SK-N-SH (cell line): ENCODE data around the gene KSR2. TPM values are rescaled to one million over a fixed set of nuclear protein-coding genes. Genes with fewer than 3 reads are reported as not detected.

Experiments
- CTCF ChIA-PET: fragments of 300-600, 350-600 bp; formaldehyde crosslinking; extraction: SDS; loops from one replicate; lab custom pipeline; 2021; lab: Yijun Ruan, JAX
- POLR2A ChIA-PET: fragments of 350-600 bp; sonication (Branson Sonifier 250); formaldehyde crosslinking; extraction: SDS; loops from one replicate; lab custom pipeline; 2020; ENCODE audit warnings: antibody characterized with exemption, inconsistent platforms; lab: Yijun Ruan, JAX
- DNase-seq: peaks from one replicate; pipeline ENCODE4 v3.0.0; 2012
- H2AFZ ChIP-seq: fragments of 200-600 bp; sonication (generic); 2 replicates; pipeline ENCODE4 v1.8.1; 2016; ENCODE audit warnings: antibody characterized with exemption, mild to moderate bottlenecking, low read depth
- H3F3A ChIP-seq: fragments of 200-600 bp; sonication (generic); replicated peaks from 2 replicates; pipeline ENCODE3; 2016; ENCODE audit warnings: antibody characterized with exemption, mild to moderate bottlenecking; ENCODE audit not compliant: insufficient read depth
- H3K27ac ChIP-seq, 2 experiments: fragments of 200-500 bp in 1 of 2; fragments of 200-600 bp in 1 of 2; sonication (Bioruptor generic) in 1 of 2; sonication (generic), shearing (Covaris generic) in 1 of 2; 2 replicates each; pipeline versions ENCODE4 v1.5.1 to v1.6.1; 2014 to 2016; ENCODE audit warnings: low read depth in 2 of 2, inconsistent platforms in 1 of 2, low read length in 1 of 2, mild to moderate bottlenecking in 1 of 2, mixed read lengths in 1 of 2
- H3K27me3 ChIP-seq: fragments of 200-600 bp; sonication (generic), shearing (Covaris generic); 2 replicates; pipeline ENCODE4 v1.6.1; 2016; ENCODE audit warnings: mixed run types; ENCODE audit not compliant: insufficient read depth
- H3K36me3 ChIP-seq, 2 experiments: fragments of 200-500 bp in 1 of 2; fragments of 200-600 bp in 1 of 2; sonication (Bioruptor generic) in 1 of 2; sonication (generic) in 1 of 2; replicated peaks in 1 of 2; 2 replicates each; pipeline versions ENCODE3 to v1.5.1; 2014 to 2016; ENCODE audit warnings: low read length in 1 of 2, mild to moderate bottlenecking in 1 of 2; ENCODE audit not compliant: insufficient read depth in 2 of 2, control insufficient read depth in 1 of 2
- H3K4me1 ChIP-seq, 2 experiments: fragments of 200-500 bp in 1 of 2; fragments of 200-600 bp in 1 of 2; sonication (Bioruptor generic) in 1 of 2; sonication (generic), shearing (Covaris generic) in 1 of 2; 2 replicates each; pipeline versions ENCODE4 v1.5.1 to v1.6.1; 2014 to 2016; ENCODE audit warnings: low read depth in 1 of 2, low read length in 1 of 2, mixed run types in 1 of 2; ENCODE audit not compliant: insufficient read depth in 2 of 2, control insufficient read depth in 1 of 2
- H3K4me2 ChIP-seq: fragments of 200-600 bp; sonication (generic), shearing (Covaris generic); 2 replicates; pipeline ENCODE4 v1.6.1; 2017; ENCODE audit warnings: mixed run types
- H3K4me3 ChIP-seq, 2 experiments: fragments of 200-500 bp in 1 of 2; fragments of 200-600 bp in 1 of 2; sonication (Bioruptor generic) in 1 of 2; sonication (generic), shearing (Covaris generic) in 1 of 2; 2 replicates each; pipeline versions ENCODE4 v1.5.1 to v1.8.1; 2014 to 2016; ENCODE audit warnings: low read depth in 2 of 2, inconsistent platforms in 1 of 2, low read length in 1 of 2, mild to moderate bottlenecking in 1 of 2, mixed read lengths in 1 of 2, moderate library complexity in 1 of 2
- H3K79me2 ChIP-seq: fragments of 200-600 bp; sonication (generic); 2 replicates; pipeline ENCODE4 v1.8.1; 2017; ENCODE audit warnings: mild to moderate bottlenecking; ENCODE audit not compliant: insufficient read depth
- H3K9ac ChIP-seq: fragments of 200-600 bp; sonication (generic); 2 replicates; pipeline ENCODE4 v1.6.1; 2017; ENCODE audit warnings: mixed run types
- H3K9me2 ChIP-seq: fragments of 200-600 bp; sonication (generic); 2 replicates; pipeline ENCODE4 v1.6.1; 2017; ENCODE audit warnings: mixed run types
- H3K9me3 ChIP-seq: fragments of 200-600 bp; sonication (generic); 2 replicates; pipeline ENCODE4 v1.6.1; 2017; ENCODE audit warnings: mixed run types, mild to moderate bottlenecking, moderate library complexity
- H4K20me1 ChIP-seq: fragments of 200-600 bp; sonication (generic); 2 replicates; pipeline ENCODE4 v1.6.1; 2017; ENCODE audit warnings: mild to moderate bottlenecking, mixed run types; ENCODE audit not compliant: insufficient read depth
- ELF1 ChIP-seq: IDR thresholded peaks from 2 replicates; pipeline ENCODE4 v1.4.0; 2012
- EZH2phosphoT487 ChIP-seq: fragments of 200-600 bp; sonication (generic); IDR thresholded peaks from 2 replicates; pipeline ENCODE4 v1.6.1; 2017; ENCODE audit warnings: low read depth, mixed run types, mild to moderate bottlenecking, antibody characterized with exemption, moderate library complexity, borderline replicate concordance
- FOXJ3 ChIP-seq: sonication (generic); formaldehyde crosslinking; IDR thresholded peaks from 2 replicates; pipeline ENCODE4 v1.5.1; 2020; ENCODE audit warnings: mild to moderate bottlenecking, missing genetic modification reagents
- MEF2A ChIP-seq: IDR thresholded peaks from 2 replicates; pipeline ENCODE4 v1.4.0; 2012; ENCODE audit warnings: low read depth, borderline replicate concordance
- MXI1 ChIP-seq: IDR thresholded peaks from 2 replicates; pipeline ENCODE4 v1.6.1; 2012; ENCODE audit warnings: mild to moderate bottlenecking, low read depth, low read length, improper control_type of control experiment
- NFIC ChIP-seq: IDR thresholded peaks from 2 replicates; pipeline ENCODE4 v1.4.0; 2012; ENCODE audit warnings: borderline replicate concordance
- POLR2AphosphoS5 ChIP-seq: IDR thresholded peaks from 2 replicates; pipeline ENCODE4 v1.6.1; 2012; ENCODE audit warnings: low read depth, low read length
- SMC3 ChIP-seq: IDR thresholded peaks from 2 replicates; pipeline ENCODE4 v1.6.1; 2012; ENCODE audit warnings: low read depth, low read length, improper control_type of control experiment
- TEAD4 ChIP-seq: IDR thresholded peaks from 2 replicates; pipeline ENCODE4 v1.4.0; 2012; ENCODE audit warnings: mild to moderate bottlenecking, borderline replicate concordance; ENCODE audit not compliant: insufficient read depth
- YY1 ChIP-seq: IDR thresholded peaks from 2 replicates; pipeline ENCODE4 v1.4.0; 2012; ENCODE audit warnings: low read depth, mild to moderate bottlenecking
- WGBS: methylation state at CpG from one replicate; pipeline ENCODE4 v1.1.6; 2017; ENCODE audit warnings: low lambda C conversion rate; 5-methylcytosine and 5-hydroxymethylcytosine counted together
- polyA plus RNA-seq, 3 experiments: library from polyadenylated mRNA; depleted of rRNA; stranded (reverse); fragments of >200 nt; gene quantifications; 2 replicates each; pipeline ENCODE4 v1.2.3, GENCODE V29; 2012
- TF ChIP-seq, protein P1 (sequence below): fragments of 150-350 bp; IDR thresholded peaks from 2 replicates; pipeline ENCODE4 v1.6.1; 2016; ENCODE audit warnings: mild to moderate bottlenecking, low read depth, low read length
- TF ChIP-seq, protein P2 (sequence below): IDR thresholded peaks from 2 replicates; pipeline ENCODE4 v1.4.0; 2012; ENCODE audit warnings: low read depth, borderline replicate concordance
- TF ChIP-seq, protein P3 (sequence below): IDR thresholded peaks from 2 replicates; pipeline ENCODE4 v1.4.0; 2012; ENCODE audit warnings: low read depth
- TF ChIP-seq, protein P4 (sequence below): fragments of 150-350 bp; IDR thresholded peaks from 2 replicates; pipeline ENCODE4 v1.6.1; 2017; ENCODE audit warnings: antibody characterized with exemption, low read length, low read depth, borderline replicate concordance
- TF ChIP-seq, protein P5 (sequence below): IDR thresholded peaks from 2 replicates; pipeline ENCODE4 v1.4.0; 2012; ENCODE audit warnings: low read depth, borderline replicate concordance

KSR2 gene
- polyA plus RNA-seq, 1 of the 3 experiments (the other 2 are of a cell fraction): 0.12 TPM

DNA sequence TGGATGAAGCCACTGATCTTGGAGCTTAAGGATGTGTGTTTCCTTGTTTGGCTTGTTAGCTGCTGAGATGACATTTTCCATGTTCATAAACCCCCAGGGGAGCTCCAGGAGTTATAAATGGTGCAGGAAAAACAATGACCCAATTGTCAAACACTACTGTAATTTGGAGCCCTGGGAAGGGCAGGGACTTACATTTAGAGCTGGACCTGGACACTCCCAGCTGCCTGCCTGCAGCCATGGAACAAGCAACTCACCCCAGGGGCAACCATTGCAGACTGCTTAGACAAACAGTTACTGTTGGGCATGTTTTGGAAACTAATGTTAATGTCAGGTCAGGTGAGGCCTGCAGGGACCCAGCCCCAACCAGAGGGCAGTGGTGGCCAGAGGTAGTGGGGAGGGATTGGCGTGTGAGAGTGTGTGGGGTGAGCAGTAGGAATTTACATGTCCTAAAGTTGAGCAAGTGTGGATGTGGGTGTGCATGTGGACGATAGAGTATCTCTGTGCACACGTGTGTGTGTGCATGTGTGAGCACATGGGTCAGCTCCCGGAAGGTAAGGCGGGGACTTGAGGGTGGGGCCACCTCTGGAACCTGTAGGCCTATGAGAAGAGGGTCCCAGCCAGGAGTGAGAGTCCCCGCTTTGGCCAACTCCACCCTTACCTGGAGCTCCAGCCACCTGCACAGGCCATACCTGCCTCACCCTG, 521.0 kb downstream of the KSR2 start:
- WGBS: 51% methylated on average over 5 of the region's 6 CpGs

More for the DNA sequence above, 521.0 kb downstream of the KSR2 start:
- Histone ChIP-seq H3K4me3 (no peak overlapping the region), H4K20me1 (no peaks in the 10 kb centered on the region), H3K27ac (no peak overlapping the region), H3F3A (no peaks in the 10 kb centered on the region)
- ChIA-PET POLR2A (no interaction called here), CTCF (interaction anchor here (0.6 to 2.2 kb wide), 4 partner anchors 8 to 402 kb away, joined by 3 to 6 read pairs (median 4); no protein-coding TSS in a partner anchor)
- no peak for DNase-seq
- TF ChIP-seq, protein P1, sequence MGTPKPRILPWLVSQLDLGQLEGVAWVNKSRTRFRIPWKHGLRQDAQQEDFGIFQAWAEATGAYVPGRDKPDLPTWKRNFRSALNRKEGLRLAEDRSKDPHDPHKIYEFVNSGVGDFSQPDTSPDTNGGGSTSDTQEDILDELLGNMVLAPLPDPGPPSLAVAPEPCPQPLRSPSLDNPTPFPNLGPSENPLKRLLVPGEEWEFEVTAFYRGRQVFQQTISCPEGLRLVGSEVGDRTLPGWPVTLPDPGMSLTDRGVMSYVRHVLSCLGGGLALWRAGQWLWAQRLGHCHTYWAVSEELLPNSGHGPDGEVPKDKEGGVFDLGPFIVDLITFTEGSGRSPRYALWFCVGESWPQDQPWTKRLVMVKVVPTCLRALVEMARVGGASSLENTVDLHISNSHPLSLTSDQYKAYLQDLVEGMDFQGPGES: no peak
- TF ChIP-seq POLR2AphosphoS5 (no peak), YY1 (no peak), ELF1 (no peak), NFIC (no peak), MEF2A (no peak), EZH2phosphoT487 (no peak), SMC3 (no peak), TEAD4 (no peak), MXI1 (no peak), FOXJ3 (CRISPR knock-in tag) (no peak)
- TF ChIP-seq, protein P2, sequence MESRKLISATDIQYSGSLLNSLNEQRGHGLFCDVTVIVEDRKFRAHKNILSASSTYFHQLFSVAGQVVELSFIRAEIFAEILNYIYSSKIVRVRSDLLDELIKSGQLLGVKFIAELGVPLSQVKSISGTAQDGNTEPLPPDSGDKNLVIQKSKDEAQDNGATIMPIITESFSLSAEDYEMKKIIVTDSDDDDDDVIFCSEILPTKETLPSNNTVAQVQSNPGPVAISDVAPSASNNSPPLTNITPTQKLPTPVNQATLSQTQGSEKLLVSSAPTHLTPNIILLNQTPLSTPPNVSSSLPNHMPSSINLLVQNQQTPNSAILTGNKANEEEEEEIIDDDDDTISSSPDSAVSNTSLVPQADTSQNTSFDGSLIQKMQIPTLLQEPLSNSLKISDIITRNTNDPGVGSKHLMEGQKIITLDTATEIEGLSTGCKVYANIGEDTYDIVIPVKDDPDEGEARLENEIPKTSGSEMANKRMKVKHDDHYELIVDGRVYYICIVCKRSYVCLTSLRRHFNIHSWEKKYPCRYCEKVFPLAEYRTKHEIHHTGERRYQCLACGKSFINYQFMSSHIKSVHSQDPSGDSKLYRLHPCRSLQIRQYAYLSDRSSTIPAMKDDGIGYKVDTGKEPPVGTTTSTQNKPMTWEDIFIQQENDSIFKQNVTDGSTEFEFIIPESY: no peak
- TF ChIP-seq, protein P3, sequence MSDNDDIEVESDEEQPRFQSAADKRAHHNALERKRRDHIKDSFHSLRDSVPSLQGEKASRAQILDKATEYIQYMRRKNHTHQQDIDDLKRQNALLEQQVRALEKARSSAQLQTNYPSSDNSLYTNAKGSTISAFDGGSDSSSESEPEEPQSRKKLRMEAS: no peak
- TF ChIP-seq, protein P4, sequence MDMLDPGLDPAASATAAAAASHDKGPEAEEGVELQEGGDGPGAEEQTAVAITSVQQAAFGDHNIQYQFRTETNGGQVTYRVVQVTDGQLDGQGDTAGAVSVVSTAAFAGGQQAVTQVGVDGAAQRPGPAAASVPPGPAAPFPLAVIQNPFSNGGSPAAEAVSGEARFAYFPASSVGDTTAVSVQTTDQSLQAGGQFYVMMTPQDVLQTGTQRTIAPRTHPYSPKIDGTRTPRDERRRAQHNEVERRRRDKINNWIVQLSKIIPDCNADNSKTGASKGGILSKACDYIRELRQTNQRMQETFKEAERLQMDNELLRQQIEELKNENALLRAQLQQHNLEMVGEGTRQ: no peak
- TF ChIP-seq, protein P5, sequence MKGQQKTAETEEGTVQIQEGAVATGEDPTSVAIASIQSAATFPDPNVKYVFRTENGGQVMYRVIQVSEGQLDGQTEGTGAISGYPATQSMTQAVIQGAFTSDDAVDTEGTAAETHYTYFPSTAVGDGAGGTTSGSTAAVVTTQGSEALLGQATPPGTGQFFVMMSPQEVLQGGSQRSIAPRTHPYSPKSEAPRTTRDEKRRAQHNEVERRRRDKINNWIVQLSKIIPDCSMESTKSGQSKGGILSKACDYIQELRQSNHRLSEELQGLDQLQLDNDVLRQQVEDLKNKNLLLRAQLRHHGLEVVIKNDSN: no peak
- TF ChIP-seq, all 33 proteins: peak for 0
- H3K9me2 ChIP-seq: no peaks in the 10 kb centered on the region
- H3K27me3 ChIP-seq: no peaks in the 10 kb centered on the region
- H2AFZ ChIP-seq: no peak overlapping the region
- no peaks in the 10 kb centered on the region for H3K36me3 ChIP-seq
- H3K4me1 ChIP-seq: peaks cover 0 to 45% of the 10 kb centered on the region in 2 experiments; a peak in 1 of 4 replicates
- no peaks in the 10 kb centered on the region for H3K79me2 ChIP-seq
- no peaks in the 10 kb centered on the region for H3K9me3 ChIP-seq
- no peak overlapping the region for H3K4me2 ChIP-seq
- H3K9ac ChIP-seq: no peak overlapping the region
